ENCODE measurements around the gene PPFIBP1.
"Not testable (repeated sequence)": the region's sequence is repeated elsewhere in the genome, so short reads cannot be mapped to it uniquely, and the experiment has no call there.

PPFIBP1 gene

DNA sequence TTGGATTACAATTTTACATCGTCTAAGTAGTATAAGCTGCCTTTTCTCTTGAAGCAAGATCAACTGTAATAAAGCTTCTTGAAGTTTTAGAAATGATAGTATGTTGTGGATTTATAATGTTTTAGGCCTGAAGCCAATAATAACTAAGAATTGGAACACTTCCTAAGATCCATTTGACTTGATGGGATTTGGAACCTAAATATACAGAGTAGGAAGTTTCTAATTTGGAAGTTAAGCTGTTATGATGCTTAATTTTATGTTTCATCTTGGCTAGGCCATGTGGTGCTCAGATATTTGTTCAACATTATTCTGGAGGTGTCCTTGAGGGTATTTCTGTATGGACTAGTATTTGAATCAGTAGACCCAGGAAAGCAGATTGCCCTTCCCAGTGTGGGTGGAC lies 74.9 kb downstream of the PPFIBP1 start:
- not testable (repeated sequence) for DNase-seq

DNA sequence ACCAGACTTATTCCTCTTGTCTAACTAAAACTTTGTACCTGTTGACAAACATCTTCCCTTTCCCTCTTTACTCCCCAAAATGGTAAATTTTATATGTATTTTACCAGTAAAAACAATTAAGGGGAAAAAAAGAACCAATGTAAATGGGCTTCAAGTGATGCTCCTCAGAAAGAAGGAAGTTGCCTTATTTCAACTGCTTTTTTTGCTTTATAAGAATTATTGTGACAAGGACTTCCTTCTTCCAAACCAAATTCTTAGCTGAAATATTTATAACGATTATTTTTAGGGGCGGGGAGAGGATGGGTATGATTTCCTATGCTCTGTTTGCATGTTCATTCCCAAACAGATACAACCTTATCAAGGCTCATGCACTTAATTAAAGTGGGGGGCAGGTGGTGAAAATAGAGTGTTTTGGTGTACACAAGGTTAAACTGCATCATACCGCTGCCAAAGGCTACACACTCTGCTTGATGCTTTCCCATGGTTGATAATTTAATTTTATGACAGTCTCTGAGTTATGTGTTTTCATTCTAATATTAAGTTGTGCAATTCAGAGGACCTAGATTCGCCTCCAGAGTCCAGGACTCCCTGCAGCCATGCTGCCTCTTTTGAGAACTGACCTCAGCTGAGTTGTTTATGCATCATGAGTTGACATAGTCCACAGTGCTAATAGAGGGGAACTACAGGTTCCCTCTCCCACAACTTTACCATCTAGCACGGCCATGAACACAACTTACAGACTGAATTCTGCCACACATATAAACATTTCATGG lies 77.2 kb downstream of the PPFIBP1 start:
- not testable (repeated sequence) for DNase-seq

DNA sequence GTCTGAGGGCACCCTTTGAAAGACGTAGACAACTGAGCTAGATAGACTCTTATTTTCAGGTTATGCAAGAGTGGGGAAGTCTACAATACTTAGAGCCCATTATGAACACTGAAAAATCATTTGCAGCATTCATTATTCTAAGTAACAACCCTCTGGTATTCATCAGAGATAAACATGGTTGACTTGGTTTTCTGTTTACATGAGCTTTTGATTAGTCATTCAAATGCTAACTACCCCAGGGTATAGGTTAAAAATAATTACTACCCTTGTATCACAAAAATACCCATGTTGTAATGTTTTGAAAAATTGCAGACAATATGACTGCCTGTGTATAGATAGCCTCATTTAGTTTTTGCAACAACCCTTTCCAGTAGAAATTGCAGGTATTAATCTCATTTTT lies 78.5 kb downstream of the PPFIBP1 start:
- no peak for DNase-seq

DNA sequence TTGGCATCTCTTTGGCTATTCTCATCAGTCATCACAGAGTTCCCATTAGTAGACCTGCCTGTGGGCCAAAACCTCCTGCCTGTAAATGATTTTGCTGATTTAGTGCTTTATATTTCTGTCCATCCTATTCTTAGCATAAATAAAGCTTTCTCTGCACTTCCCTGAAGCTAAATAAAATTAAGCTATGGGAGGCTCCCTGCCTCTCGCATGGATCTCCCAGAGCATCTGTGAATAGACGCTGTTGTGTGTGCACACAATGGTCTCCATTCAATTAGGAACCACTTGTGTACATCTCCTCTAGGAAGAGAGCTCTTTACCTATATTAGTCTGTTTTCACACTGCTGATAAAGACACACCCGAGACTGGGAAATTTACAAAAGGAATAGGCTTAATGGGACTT lies 80.4 kb downstream of the PPFIBP1 start:
- no peak for DNase-seq

DNA sequence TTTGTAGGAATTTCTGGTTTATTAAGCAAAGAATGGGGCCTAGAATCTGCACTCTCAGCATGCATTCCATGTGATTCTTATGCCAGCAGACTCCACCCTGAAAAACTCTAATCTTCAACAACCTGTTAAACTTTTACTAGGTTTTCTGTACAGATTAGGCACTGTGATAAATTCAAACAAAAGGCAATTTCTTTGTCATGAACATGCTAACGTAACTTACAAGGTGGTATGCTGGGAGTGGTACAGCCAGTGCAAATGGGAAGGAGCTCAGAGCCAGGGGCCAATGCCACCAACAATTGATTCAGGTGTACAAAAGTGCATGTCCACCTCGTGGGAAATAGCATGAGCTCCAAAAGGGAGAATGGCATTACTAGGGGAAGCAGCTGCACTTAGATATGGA lies 83.0 kb downstream of the PPFIBP1 start:
- DNase-seq, result no peak

DNA sequence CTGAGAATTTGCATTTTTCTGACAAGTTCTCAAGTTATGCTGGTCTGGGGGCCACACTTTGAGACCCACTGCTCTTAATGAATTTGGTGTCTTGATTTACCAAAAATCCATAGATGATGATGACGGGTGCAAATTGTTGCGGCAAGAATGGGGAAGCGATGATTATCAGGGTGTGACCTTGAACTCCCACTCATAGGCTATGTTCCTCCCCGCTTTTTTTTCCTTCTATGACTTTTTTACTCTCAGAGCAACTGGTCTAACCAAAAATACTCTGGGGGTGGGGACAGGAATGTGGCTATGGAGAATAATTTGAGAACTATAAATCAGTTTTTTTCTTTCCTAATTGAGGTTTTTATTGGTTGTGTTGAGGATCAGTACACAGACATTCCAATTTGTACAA lies 83.6 kb downstream of the PPFIBP1 start:
- DNase-seq, result no peak

DNA sequence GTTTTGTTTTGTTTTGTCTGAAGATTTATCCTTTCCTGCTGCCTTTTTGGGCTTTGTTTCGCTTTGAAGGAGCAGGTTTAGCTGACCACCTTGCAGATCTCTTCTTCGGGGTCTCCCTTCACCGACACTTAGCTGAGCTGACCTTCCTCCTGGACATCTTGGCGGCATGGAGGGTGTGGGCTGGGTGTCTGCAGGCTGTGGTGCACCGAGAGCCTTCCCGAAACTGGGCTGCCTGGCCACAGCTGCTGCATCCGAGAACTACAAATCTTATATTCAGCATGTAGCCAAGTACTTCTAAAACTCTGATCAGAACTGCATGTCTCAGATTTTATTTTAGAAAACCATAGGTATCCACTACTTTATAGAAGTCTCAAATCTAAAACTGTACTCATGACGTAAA lies 84.9 kb downstream of the PPFIBP1 start:
- no peak for DNase-seq

DNA sequence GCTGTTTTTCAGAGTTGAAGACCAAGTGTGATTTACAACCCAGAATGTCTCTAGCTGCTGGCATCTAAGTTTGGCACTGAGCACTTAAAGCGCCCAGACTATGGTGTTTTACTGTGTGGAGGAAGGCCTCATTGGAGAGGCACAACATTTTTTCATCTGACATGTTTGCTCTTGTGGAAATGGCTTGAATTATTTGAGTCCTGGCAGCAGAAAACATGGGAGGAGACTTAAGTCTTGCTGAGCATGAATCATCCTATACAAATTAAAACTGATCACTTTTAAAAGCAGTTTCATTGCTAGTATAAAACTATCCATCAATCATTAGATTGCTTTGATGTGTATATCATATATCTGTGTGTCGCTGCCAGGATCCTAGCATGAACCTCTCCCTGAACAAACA lies 86.4 kb downstream of the PPFIBP1 start:
- no peak for DNase-seq

DNA sequence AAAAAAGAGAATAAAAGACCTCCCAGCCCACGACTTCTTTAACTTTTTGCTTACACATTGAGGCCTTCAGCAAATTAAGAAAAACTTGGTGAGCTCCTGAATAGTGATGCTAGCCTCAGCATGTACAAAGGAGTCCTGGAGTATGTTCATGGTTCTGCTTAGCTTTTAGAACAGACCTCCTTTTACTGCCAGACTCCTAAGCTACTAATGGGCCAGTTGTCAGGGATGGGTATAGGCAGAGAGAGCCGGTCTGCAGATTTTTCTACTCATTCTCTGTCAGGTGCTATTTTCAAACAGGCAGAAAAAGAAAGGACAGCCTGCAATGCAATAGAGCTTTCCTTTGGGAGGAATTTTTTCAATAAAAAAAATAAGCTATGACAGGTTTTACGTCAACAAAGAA lies 90.4 kb downstream of the PPFIBP1 start:
- no peak for DNase-seq

DNA sequence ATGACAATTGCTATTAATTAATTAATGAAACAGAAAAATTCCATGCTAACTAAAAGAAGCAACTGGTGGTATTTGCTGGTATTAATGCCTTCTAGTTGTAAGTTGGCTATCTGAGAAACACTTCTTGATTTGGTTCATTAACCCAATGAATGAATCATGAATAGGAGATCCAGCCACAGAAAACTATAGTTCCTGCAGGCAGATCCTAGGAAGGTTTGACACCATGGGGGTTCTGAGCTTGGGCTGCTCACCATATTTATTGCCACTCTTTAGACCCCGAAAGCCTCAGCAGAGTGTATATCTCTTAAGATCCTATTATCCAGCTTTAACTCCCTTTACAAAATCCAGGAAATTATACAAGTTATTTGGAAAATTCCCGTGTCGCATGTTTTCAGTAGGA lies 90.9 kb downstream of the PPFIBP1 start:
- no peak for DNase-seq

DNA sequence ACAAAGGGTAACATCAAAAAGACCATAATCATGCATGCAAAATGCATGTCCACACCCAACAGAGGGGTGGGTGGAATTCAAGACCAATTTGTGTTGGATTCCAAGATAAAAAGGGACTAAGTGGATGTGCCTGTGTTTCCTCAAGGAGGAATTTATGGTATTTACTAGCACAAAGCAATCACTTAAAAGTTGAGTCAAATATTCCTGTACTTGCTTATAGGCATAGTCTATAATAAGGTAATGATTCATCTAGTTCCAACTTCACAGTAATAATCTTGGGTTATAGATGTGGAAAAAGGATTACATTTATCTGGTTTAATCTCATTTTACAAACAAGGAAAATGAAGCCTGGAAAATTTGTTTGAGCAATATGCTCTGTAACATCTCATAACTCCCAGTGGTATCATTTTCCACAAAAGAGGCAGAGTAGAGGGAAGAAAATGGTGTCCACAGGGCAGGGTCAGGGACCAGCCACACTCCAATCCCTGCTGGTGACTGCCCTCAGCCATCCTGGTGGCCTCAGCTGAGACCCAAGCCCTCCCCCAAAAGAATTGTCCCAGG lies 91.4 kb downstream of the PPFIBP1 start:
- no peak for DNase-seq

DNA sequence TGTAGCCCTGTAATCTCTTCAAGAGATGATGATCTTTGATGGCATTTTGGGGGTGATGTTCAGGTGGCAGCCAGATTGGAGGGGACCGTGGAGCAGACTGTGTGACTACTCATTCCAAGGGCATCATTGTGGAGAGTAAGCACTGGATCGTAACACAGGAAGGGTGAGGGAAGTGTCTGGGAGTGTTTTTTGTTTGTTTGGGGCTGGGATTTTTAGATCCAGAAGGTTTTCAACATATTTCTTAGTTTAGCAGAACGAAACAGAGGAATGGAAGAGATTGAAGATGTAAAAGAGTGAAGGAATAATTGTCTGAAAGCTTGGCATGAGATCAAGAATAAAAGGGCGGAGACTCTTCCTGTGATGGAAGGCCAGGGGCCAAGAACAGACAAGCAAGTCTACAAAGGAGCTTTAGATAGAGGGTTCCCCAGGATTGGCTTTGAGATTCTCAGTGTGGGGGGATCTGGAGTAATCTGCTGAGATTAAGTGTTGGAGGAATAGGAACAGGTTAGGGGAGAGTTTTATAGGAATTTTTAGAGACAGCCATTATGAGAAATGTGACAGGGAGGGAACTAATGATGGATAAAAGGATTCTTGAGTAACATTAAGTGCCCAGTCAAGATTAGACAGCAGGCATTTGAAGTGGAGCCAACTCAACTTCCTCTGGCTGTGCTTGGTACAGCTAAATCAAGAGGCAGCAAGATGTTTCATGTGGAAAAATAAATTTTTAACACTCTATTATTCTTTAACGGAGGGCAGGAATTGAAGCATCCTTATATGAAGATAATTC lies 92.5 kb downstream of the PPFIBP1 start:
- DNase-seq, result no peak

DNA sequence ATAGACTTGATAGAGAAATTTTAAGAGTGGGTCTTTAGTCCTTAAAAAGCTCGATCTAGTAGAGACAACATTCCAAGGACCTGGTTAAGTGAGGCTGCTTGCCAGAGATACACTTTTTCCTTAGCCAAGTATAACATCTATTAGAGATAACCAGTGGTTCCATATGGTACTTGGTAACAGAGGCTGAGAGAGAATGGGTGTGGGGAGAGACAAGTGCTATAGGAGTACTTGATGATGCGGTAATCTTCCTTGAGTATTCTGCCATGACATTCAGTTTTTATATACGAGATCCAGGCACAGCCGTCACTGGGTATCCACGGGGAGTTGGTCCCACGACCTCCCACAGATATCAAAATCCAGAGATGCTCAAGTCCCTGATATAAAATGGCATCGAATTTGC lies 94.8 kb downstream of the PPFIBP1 start:
- DNase-seq, result no peak

DNA sequence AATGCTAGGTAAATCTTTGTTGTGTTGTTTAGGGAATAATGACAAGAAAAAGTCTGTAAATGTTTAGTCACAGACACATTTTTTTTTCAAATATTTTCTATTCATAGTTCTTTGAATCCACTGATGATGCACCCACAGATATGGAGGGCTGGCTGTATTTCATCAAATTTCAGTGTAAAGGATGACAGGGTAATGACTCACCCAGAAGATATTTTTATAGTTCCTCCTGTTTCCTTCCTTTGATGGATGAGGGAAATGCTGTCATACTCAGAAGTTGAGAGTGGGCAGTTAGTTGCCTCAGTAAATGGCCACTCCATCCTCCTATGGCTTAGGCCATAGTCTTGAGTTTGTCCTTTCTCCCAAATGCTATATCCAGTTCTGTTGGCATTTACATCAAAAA lies 95.3 kb downstream of the PPFIBP1 start:
- DNase-seq, result no peak

DNA sequence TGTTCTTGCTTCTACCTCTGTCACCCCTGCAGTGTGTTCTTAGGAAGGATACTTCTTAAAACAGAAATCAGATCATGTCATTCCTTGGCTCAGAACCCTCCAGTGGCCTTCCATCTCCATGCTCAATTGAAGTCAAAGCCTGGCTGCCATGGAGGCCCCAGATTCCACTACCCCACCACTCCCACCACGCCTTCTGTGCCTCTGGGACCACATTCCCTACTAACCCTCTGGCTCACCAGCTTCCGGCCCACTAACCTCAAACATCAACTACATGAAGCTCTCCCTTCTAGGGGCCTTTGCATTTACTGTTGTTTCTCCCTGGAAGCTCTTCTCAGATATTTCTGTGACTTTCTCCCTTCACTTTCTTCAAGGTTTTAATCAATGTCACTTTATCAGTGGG lies 96.1 kb downstream of the PPFIBP1 start:
- no peak for DNase-seq

DNA sequence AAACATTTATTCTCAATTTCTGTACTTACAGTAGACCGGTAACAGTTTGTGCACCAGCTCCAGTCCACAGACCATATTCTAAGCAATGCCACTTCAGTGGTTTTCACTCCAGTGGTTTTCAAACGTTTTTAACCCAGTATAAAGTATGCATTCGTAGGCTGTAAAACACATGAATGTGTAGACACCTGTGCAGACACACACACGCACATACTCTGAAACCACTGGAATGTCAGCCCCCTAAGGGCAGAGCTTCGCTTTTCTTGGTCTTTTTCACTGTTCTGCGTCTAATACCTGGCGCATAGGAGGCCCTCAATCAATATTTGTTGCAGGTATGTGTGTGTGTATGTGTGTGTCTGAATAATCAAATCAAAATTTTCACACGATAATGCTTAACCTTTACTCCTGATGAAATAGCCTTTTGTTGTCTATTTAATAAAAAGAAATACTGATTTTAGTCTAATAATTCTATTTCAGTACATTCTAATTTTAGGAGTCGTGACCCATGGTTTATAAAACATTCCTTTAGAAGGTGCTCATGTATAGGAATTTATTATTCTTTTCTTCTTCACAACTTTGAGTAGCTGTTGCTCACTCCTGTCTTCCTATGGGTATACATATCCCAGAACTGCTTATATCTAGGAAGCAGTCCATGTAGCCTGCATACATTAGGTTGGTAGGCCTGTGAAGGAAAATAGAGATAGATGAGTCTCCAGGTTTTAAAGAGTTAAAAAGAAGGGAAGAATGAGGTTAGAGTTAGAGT lies 98.6 kb downstream of the PPFIBP1 start:
- no peak for DNase-seq

DNA sequence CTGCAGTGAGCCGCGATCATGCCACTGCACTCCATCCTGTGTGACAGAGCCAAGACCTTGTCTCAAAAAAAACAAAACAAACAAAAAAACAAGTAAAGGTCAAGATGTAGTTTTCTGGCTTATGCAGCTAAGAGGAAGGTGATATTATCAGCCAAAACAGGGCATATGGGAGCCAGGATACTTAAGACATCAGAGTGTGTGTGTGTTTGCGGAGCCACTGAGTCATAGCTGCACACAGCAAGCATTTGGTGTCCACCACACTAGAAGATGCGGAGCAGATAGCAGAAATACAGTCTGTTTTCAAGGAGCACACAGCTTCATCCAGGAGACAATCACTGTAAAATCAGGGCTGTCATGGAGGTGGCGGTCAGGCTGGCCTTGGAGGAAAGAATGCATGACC lies 99.6 kb downstream of the PPFIBP1 start:
- DNase-seq, result no peak

DNA sequence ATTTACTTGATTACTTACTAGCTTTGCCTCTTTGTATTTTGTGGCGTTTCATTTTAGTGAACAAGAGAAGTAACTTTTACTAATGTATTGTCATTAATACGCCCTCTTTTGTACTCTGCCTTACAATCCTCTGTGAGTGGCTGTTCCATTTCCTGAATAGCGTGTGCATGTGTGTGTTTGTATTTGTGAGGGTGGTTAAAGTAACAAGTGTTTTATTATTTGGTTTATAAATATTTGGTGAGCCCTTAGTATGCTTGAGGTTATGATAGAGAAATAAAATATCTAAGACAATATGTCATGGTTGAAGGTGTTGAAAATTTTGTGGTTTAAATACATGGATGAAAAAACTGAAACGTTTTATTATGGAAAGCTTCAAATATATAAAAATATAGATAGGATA lies 100.6 kb downstream of the PPFIBP1 start:
- no peak for DNase-seq

DNA sequence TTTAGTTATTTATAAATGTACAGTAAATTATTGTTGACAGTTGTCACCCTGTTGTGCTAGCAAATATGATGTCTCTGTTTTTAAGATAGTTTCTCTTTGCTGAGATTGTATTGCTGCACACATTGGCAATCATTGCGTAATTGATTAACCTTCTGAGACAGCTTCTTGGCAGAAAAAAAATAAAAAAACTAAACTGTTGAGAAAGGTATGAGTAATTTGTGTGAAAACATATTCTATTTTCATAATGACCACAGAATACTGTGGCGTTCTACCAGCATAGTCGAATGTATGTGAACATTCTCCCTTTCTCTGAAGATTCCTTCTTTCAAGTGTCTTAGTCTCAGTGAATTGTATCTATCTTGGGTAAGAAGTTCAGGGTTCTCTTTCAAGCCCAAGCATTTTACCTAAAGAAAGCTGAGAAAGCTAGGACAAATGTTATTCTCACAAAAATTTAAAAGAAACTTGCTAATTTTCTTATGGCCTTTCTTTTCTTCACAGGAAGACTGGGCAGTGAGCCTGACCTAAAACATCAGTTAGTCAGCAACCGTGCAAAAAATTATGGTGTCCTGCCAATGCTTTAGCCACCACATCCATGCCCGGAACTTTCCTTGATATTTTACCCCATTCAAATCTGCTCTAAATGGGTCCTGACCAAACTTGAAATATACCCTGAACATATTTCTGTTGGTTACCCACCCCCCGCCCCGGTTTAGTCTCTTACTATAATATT lies 103.3 kb downstream of the PPFIBP1 start:
- DNase-seq, result no peak

DNA sequence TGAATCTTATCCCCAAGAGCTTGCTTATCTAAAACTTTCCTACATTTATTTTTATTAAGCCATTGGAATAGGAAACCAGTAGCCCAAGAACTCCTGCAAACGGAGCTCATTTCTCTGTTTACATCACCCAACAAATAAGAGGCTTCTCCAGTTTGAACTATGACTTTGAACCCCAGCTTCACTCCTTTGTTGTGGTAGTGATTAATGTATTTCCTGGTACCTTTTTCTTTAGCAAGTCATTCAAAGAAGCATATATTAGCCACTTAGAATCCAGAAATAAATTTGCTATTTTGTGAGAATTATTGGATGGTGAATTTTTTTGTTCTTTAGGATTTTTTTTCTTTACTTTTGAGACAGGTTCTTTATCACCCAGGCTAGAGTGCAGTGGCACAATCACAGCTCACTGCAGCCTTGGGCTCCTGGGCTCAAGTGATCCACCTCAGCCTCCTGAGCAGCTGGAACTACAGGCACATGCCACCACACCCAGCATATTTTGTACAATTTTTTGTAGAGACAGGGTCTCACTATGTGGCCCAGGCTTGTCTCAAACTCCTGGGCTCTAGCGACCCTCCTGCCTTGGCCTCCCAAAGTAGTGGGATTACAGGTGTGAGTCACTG lies 104.0 kb downstream of the PPFIBP1 start:
- not testable (repeated sequence) for DNase-seq

DNA sequence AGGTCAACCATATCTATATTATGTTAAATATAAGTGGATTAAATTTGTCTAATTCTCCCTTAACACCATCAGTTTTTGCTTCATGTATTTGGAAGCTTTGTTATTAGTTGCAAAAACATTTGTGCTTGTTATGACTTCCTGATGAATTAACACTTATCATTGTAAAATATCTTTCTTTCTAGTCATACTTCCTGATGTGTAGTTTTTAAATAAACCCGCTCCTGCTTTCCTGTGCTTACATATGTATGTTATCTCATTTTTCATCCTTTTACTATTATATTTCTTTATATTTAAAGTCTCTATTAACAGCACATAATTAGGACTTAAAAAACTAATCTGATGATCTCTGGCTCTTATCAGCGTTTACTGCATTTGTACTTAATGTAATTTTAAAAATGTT lies 106.2 kb downstream of the PPFIBP1 start:
- not testable (repeated sequence) for DNase-seq

DNA sequence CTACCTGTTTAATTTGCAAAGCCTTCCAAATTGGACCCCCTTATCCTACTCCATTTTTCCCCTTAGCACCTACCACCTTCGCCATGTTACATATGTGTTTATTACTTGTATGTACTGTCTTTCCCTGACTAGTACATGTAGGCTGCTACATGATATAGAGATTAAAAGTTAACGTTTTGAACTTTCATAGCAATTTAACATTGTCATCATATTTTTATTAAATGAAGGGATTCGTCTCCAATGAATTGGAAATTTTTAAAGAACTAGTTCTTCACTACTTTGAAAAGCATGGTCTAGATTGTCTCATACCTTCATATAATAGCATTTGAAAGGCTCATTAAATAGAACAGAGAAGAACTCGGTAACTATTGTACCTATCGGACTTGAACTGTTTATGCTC lies 107.4 kb downstream of the PPFIBP1 start:
- DNase-seq, result no peak

Data from NCI-H510A treated with DMSO at 0.1 percent for 48 hours (cell line).